Kidney tubule cell (primary cell): ENCODE data around the gene BCAM.
"Not testable (repeated sequence)": the region's sequence is repeated elsewhere in the genome, so short reads cannot be mapped to it uniquely, and the experiment has no call there.

Experiments used
- DNase-seq: peaks from one replicate; pipeline ENCODE4 v3.0.0-alpha.2; 2018; ENCODE audit warnings: low spot score

The BCAM gene

GRCh38 chr19:44848812-44849447, 40.0 kb downstream of the BCAM start:
- DNase-seq = no peak

- no peak for DNase-seq
Measured at GRCh38 chr19:44850641-44851109, 41.8 kb downstream of the BCAM start.

GRCh38 chr19:44851427-44851826, 42.5 kb downstream of the BCAM start:
- no peak for DNase-seq

GRCh38 chr19:44855606-44856005, 46.7 kb downstream of the BCAM start:
- DNase-seq = no peak

GRCh38 chr19:44856421-44857083, 47.6 kb downstream of the BCAM start:
- DNase-seq = no peak

GRCh38 chr19:44857837-44858236, 48.9 kb downstream of the BCAM start:
- no peak for DNase-seq

- DNase-seq = not testable (repeated sequence)
Measured at GRCh38 chr19:44861576-44861975, 52.7 kb downstream of the BCAM start.

- DNase-seq = no peak
Measured at GRCh38 chr19:44863990-44864389, 55.1 kb downstream of the BCAM start.

- no peak for DNase-seq
Measured at GRCh38 chr19:44865196-44865767, 56.4 kb downstream of the BCAM start.

GRCh38 chr19:44866664-44867063, 57.8 kb downstream of the BCAM start:
- DNase-seq = no peak

GRCh38 chr19:44867578-44867977, 58.7 kb downstream of the BCAM start:
- DNase-seq = no peak

GRCh38 chr19:44869733-44870470, 61.0 kb downstream of the BCAM start:
- DNase-seq = no peak
